ENCODE measurements around the gene WDR3.
A peak's percentile ranks its signal among the peaks of the same experiment; 100 is the strongest.

WDR3 gene

GRCh38 chr1:117929343-117930172, at the start of gene WDR3, which contains the start of gene GDAP2:
Gene WDR3 (plus strand): TSS chr1:117929739. CDS start chr1:117933320, 3,581 bp downstream.
Gene GDAP2 (minus strand): TSS chr1:117929621. CDS start chr1:117920357, 9,264 bp downstream.
- Mint-ChIP-seq H3K4me1 (ENCODE audit: low read depth) (peaks cover 48% of the 10 kb centered on the region), H3K36me3 (ENCODE audit: low read depth) (peaks cover 28% of the 10 kb centered on the region), H3K9me3 (no peaks in the 10 kb centered on the region), H3K27me3 (no peaks in the 10 kb centered on the region), H3K4me3 (peak within 1 kb of the TSS; percentile 90), H3K27ac (peak within 1 kb of the TSS; percentile 98)
- intact Hi-C loops (cut with micrococcal nuclease): loop anchor here (2.0 kb wide), 1 partner anchor 1211 kb away; the partner anchor contains the start of gene WARS2

- Mint-ChIP-seq H3K36me3 (ENCODE audit: low read depth) (peaks cover 47% of the 10 kb centered on the region), H3K9me3 (no peaks in the 10 kb centered on the region), H3K27me3 (no peaks in the 10 kb centered on the region), H3K4me3 (no peak overlapping the region), H3K27ac (no peak overlapping the region), H3K4me1 (ENCODE audit: low read depth) (no peaks in the 10 kb centered on the region)
- intact Hi-C loops (cut with micrococcal nuclease): loop anchor here (10.0 kb wide), 1 partner anchor 61 kb away; no protein-coding TSS in a partner anchor
Measured at GRCh38 chr1:117883616-117884015, 45.9 kb upstream of the WDR3 start.

- no peaks in the 10 kb centered on the region for H3K27me3 Mint-ChIP-seq
- no peaks in the 10 kb centered on the region for H3K9me3 Mint-ChIP-seq
- no peaks in the 10 kb centered on the region for H3K4me1 Mint-ChIP-seq (ENCODE audit: low read depth)
- H3K4me3 Mint-ChIP-seq: no peak overlapping the region
- H3K36me3 Mint-ChIP-seq (ENCODE audit: low read depth): peaks cover 60% of the 10 kb centered on the region
- intact Hi-C loops (cut with micrococcal nuclease): loop anchor here (10.0 kb wide), 1 partner anchor 59 kb away; no protein-coding TSS in a partner anchor
- no peak overlapping the region for H3K27ac Mint-ChIP-seq
Measured at GRCh38 chr1:117886101-117886795, 43.3 kb upstream of the WDR3 start.

GRCh38 chr1:117890452-117890851, 39.1 kb upstream of the WDR3 start:
- intact Hi-C loops (cut with micrococcal nuclease): no loop called here
- Mint-ChIP-seq H3K4me3 (no peak overlapping the region), H3K27ac (no peak overlapping the region), H3K27me3 (no peaks in the 10 kb centered on the region), H3K4me1 (ENCODE audit: low read depth) (no peaks in the 10 kb centered on the region), H3K36me3 (ENCODE audit: low read depth) (peaks cover 44% of the 10 kb centered on the region), H3K9me3 (no peaks in the 10 kb centered on the region)

GRCh38 chr1:117892512-117892911, 37.0 kb upstream of the WDR3 start:
- Mint-ChIP-seq H3K9me3 (no peaks in the 10 kb centered on the region), H3K27ac (no peak overlapping the region), H3K36me3 (ENCODE audit: low read depth) (peaks cover 51% of the 10 kb centered on the region), H3K4me1 (ENCODE audit: low read depth) (no peaks in the 10 kb centered on the region), H3K27me3 (no peaks in the 10 kb centered on the region), H3K4me3 (no peak overlapping the region)
- intact Hi-C loops (cut with micrococcal nuclease): no loop called here

- no peak overlapping the region for H3K4me3 Mint-ChIP-seq
- no peaks in the 10 kb centered on the region for H3K27me3 Mint-ChIP-seq
- no peaks in the 10 kb centered on the region for H3K4me1 Mint-ChIP-seq (ENCODE audit: low read depth)
- H3K36me3 Mint-ChIP-seq (ENCODE audit: low read depth): peaks cover 60% of the 10 kb centered on the region
- intact Hi-C loops (cut with micrococcal nuclease): no loop called here
- H3K27ac Mint-ChIP-seq: no peak overlapping the region
- H3K9me3 Mint-ChIP-seq: no peaks in the 10 kb centered on the region
Measured at GRCh38 chr1:117894078-117894477, 35.5 kb upstream of the WDR3 start.

GRCh38 chr1:117895482-117896114, 33.9 kb upstream of the WDR3 start:
- no peaks in the 10 kb centered on the region for H3K27me3 Mint-ChIP-seq
- no peak overlapping the region for H3K27ac Mint-ChIP-seq
- H3K36me3 Mint-ChIP-seq (ENCODE audit: low read depth): peaks cover 67% of the 10 kb centered on the region
- no peaks in the 10 kb centered on the region for H3K4me1 Mint-ChIP-seq (ENCODE audit: low read depth)
- H3K4me3 Mint-ChIP-seq: no peak overlapping the region
- H3K9me3 Mint-ChIP-seq: no peaks in the 10 kb centered on the region
- intact Hi-C loops (cut with micrococcal nuclease): no loop called here

- Mint-ChIP-seq H3K9me3 (no peaks in the 10 kb centered on the region), H3K27ac (no peak overlapping the region), H3K4me3 (no peak overlapping the region), H3K36me3 (ENCODE audit: low read depth) (peaks cover 75% of the 10 kb centered on the region), H3K4me1 (ENCODE audit: low read depth) (no peaks in the 10 kb centered on the region), H3K27me3 (no peaks in the 10 kb centered on the region)
- intact Hi-C loops (cut with micrococcal nuclease): no loop called here
Measured at GRCh38 chr1:117897551-117897950, 32.0 kb upstream of the WDR3 start.

GRCh38 chr1:117899801-117900200, 29.7 kb upstream of the WDR3 start:
- H3K36me3 Mint-ChIP-seq (ENCODE audit: low read depth): peaks cover 97% of the 10 kb centered on the region
- no peaks in the 10 kb centered on the region for H3K9me3 Mint-ChIP-seq
- no peak overlapping the region for H3K4me3 Mint-ChIP-seq
- H3K27me3 Mint-ChIP-seq: no peaks in the 10 kb centered on the region
- intact Hi-C loops (cut with micrococcal nuclease): no loop called here
- no peaks in the 10 kb centered on the region for H3K4me1 Mint-ChIP-seq (ENCODE audit: low read depth)
- H3K27ac Mint-ChIP-seq: no peak overlapping the region

GRCh38 chr1:117902944-117903343, 26.6 kb upstream of the WDR3 start:
- Mint-ChIP-seq H3K27me3 (no peaks in the 10 kb centered on the region), H3K4me1 (ENCODE audit: low read depth) (no peaks in the 10 kb centered on the region), H3K27ac (no peak overlapping the region), H3K9me3 (no peaks in the 10 kb centered on the region), H3K4me3 (no peak overlapping the region), H3K36me3 (ENCODE audit: low read depth) (peaks cover 100% of the 10 kb centered on the region)
- intact Hi-C loops (cut with micrococcal nuclease): no loop called here

GRCh38 chr1:117904485-117904884, 25.1 kb upstream of the WDR3 start:
- Mint-ChIP-seq H3K4me3 (no peak overlapping the region), H3K4me1 (ENCODE audit: low read depth) (no peaks in the 10 kb centered on the region), H3K36me3 (ENCODE audit: low read depth) (peaks cover 91% of the 10 kb centered on the region), H3K27me3 (no peaks in the 10 kb centered on the region), H3K27ac (no peak overlapping the region), H3K9me3 (no peaks in the 10 kb centered on the region)
- intact Hi-C loops (cut with micrococcal nuclease): no loop called here

GRCh38 chr1:117905019-117905418, 24.5 kb upstream of the WDR3 start:
- intact Hi-C loops (cut with micrococcal nuclease): loop anchor here (5.0 kb wide), 1 partner anchor 37 kb away; no protein-coding TSS in a partner anchor
- Mint-ChIP-seq H3K4me3 (no peak overlapping the region), H3K27ac (no peak overlapping the region), H3K27me3 (no peaks in the 10 kb centered on the region), H3K4me1 (ENCODE audit: low read depth) (no peaks in the 10 kb centered on the region), H3K36me3 (ENCODE audit: low read depth) (peaks cover 86% of the 10 kb centered on the region), H3K9me3 (no peaks in the 10 kb centered on the region)

- Mint-ChIP-seq H3K36me3 (ENCODE audit: low read depth) (peaks cover 76% of the 10 kb centered on the region), H3K9me3 (no peaks in the 10 kb centered on the region)
- intact Hi-C loops (cut with micrococcal nuclease): no loop called here
Measured at GRCh38 chr1:117911051-117911450, 18.5 kb upstream of the WDR3 start.

GRCh38 chr1:117919376-117919775, 10.2 kb upstream of the WDR3 start:
- peaks cover 73% of the 10 kb centered on the region for H3K36me3 Mint-ChIP-seq (ENCODE audit: low read depth)
- H3K27me3 Mint-ChIP-seq: no peaks in the 10 kb centered on the region
- no peak overlapping the region for H3K27ac Mint-ChIP-seq
- no peak overlapping the region for H3K4me3 Mint-ChIP-seq
- peaks cover 14% of the 10 kb centered on the region for H3K4me1 Mint-ChIP-seq (ENCODE audit: low read depth)
- intact Hi-C loops (cut with micrococcal nuclease): no loop called here
- no peaks in the 10 kb centered on the region for H3K9me3 Mint-ChIP-seq

More at GRCh38 chr1:117911051-117911450, 18.5 kb upstream of the WDR3 start:
- H3K27ac Mint-ChIP-seq: no peak overlapping the region
- H3K4me1 Mint-ChIP-seq (ENCODE audit: low read depth): peaks cover 7% of the 10 kb centered on the region
- no peaks in the 10 kb centered on the region for H3K27me3 Mint-ChIP-seq
- H3K4me3 Mint-ChIP-seq: no peak overlapping the region

Data from dendritic cell treated with granulocyte-macrophage colony-stimulating factor and Interleukin-4, amounts not matched to agents 40 ng/mL and 50 ng/mL, for 4 days (primary cell).